Measurements from ENCODE around the gene TLN1.

DNA sequence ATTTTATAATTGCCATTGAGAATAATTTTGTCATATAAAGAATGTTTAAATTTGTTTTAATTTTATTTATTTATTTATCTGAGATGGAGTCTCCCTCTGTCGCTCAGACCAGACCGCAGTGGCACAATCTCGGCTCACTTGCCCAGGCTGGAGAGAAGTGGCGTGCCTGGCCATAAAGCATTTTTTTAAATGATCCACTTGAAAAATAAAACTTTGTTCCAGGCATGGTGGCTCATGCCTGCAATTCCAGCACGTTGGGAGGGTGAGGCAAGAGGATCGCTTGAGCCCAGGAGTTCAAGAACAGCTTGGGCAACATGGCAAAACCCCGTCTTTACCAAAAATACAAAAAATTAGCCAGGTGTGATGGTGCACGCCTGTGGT, 79.2 kb downstream of the TLN1 start:
- TF ChIP-seq, protein P1, sequence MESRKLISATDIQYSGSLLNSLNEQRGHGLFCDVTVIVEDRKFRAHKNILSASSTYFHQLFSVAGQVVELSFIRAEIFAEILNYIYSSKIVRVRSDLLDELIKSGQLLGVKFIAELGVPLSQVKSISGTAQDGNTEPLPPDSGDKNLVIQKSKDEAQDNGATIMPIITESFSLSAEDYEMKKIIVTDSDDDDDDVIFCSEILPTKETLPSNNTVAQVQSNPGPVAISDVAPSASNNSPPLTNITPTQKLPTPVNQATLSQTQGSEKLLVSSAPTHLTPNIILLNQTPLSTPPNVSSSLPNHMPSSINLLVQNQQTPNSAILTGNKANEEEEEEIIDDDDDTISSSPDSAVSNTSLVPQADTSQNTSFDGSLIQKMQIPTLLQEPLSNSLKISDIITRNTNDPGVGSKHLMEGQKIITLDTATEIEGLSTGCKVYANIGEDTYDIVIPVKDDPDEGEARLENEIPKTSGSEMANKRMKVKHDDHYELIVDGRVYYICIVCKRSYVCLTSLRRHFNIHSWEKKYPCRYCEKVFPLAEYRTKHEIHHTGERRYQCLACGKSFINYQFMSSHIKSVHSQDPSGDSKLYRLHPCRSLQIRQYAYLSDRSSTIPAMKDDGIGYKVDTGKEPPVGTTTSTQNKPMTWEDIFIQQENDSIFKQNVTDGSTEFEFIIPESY (IDR thresholded peaks at IDR 0.05): no peak
- TF ChIP-seq POLR2AphosphoS5 (IDR thresholded peaks at IDR 0.05; ENCODE audit: low read length) (no peak), ETV6 (conservative IDR thresholded peaks at IDR 0.05 in 1 of 2, IDR thresholded peaks at IDR 0.05 in 1 of 2; ENCODE audit: borderline replicate concordance in 1 of 2, low read depth in 1 of 2) (no peak), RAD21 (IDR thresholded peaks at IDR 0.05; ENCODE audit: insufficient read depth, low read depth, low read length) (no peak), EGR1 (IDR thresholded peaks at IDR 0.05; ENCODE audit: borderline replicate concordance in 1 of 2, low read depth in 2 of 2, low read length in 2 of 2) (no peak), EZH2 (IDR thresholded peaks at IDR 0.05; ENCODE audit: borderline replicate concordance, control insufficient read depth, low read depth, low read length) (no peak), SRF (IDR thresholded peaks at IDR 0.05; ENCODE audit: low read depth in 2 of 2, low read length in 2 of 2) (no peak), GABPA (IDR thresholded peaks at IDR 0.05; ENCODE audit: low read depth) (no peak), NFIC (IDR thresholded peaks at IDR 0.05; ENCODE audit: low read depth, low read length) (no peak)
- TF ChIP-seq, protein P2, sequence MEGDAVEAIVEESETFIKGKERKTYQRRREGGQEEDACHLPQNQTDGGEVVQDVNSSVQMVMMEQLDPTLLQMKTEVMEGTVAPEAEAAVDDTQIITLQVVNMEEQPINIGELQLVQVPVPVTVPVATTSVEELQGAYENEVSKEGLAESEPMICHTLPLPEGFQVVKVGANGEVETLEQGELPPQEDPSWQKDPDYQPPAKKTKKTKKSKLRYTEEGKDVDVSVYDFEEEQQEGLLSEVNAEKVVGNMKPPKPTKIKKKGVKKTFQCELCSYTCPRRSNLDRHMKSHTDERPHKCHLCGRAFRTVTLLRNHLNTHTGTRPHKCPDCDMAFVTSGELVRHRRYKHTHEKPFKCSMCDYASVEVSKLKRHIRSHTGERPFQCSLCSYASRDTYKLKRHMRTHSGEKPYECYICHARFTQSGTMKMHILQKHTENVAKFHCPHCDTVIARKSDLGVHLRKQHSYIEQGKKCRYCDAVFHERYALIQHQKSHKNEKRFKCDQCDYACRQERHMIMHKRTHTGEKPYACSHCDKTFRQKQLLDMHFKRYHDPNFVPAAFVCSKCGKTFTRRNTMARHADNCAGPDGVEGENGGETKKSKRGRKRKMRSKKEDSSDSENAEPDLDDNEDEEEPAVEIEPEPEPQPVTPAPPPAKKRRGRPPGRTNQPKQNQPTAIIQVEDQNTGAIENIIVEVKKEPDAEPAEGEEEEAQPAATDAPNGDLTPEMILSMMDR (IDR thresholded peaks at IDR 0.05 in 2 of 3, conservative IDR thresholded peaks at IDR 0.05 in 1 of 3; ENCODE audit: control insufficient read depth in 2 of 3, extremely low read depth in 1 of 3, insufficient read depth in 1 of 3, low read depth in 3 of 3, low read length in 3 of 3): no peak
